GM10266 (cell line): ENCODE results near the gene KCNIP1.

Experiments
- DNase-seq: peaks from one replicate; pipeline ENCODE4 v3.0.0; 2012; ENCODE audit errors: extremely low spot score
- CTCF ChIP-seq: IDR thresholded peaks from 2 replicates; pipeline ENCODE4 v1.5.1; 2012; ENCODE audit warnings: mild to moderate bottlenecking, low read depth; ENCODE audit not compliant: control insufficient read depth, insufficient read depth; ENCODE audit errors: missing control alignments

Gene KCNIP1

GRCh38 chr5:170518277-170518676 is 14.5 kb downstream of the KCNIP1 start:
- no peak for TF ChIP-seq CTCF
- no peak for DNase-seq

- no peak for TF ChIP-seq CTCF
- no peak for DNase-seq
These were observed 15.7 kb downstream of the KCNIP1 start for GRCh38 chr5:170519549-170519948.

GRCh38 chr5:170520372-170520771 is 16.6 kb downstream of the KCNIP1 start:
- DNase-seq: no peak

GRCh38 chr5:170522211-170523141 is 18.7 kb downstream of the KCNIP1 start:
- no peak for TF ChIP-seq CTCF
- DNase-seq: no peak

More at GRCh38 chr5:170520372-170520771, 16.6 kb downstream of the KCNIP1 start:
- TF ChIP-seq CTCF: no peak

GRCh38 chr5:170523142-170523551 is 19.3 kb downstream of the KCNIP1 start:
- DNase-seq: no peak

GRCh38 chr5:170523830-170524229 is 20.0 kb downstream of the KCNIP1 start:
- DNase-seq: no peak
- TF ChIP-seq CTCF: no peak

More at GRCh38 chr5:170523142-170523551, 19.3 kb downstream of the KCNIP1 start:
- no peak for TF ChIP-seq CTCF

- DNase-seq: no peak
- TF ChIP-seq CTCF: no peak
These were observed 20.8 kb downstream of the KCNIP1 start for GRCh38 chr5:170524576-170524975.
